GM19238 (cell line): ENCODE results near the gene PCBD2.
"Not testable (repeated sequence)": the region's sequence is repeated elsewhere in the genome, so short reads cannot be mapped to it uniquely, and the experiment has no call there.

Experiments
- DNase-seq: peaks from one replicate; pipeline ENCODE4 v3.0.0; 2011; ENCODE audit warnings: low spot score; ENCODE audit not compliant: insufficient read length

Gene PCBD2

DNA sequence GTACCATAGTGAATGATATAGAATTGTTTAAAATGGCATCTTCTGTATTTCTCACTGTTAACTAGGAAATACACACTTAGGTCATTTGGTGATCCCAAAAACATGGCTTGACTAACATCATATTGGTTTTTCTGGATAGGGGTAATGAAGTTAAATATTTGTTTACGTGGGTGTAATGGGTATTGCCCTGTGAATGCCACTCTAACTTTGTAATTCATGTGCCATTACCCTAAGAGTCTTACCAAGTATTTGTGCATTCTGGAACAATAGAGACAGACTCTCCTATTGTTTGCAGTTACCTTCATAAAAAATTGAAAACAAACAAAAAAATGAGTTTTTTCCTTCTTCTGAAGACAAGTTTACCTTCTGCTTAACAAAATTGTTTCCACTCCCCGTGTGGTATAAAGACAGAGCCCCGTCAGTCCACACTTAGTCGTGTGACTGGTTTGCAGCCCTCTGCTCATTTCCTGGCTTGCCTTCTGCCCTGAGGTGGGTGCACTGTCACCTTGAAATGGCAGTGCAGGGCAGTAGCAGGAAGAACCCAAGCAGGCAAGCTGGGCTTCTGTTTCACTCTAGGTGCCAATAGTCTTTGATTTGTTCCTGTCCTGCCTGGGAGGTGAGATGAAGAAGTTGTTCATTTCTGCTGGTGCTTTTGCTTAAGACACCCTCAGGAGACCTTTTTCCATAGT, 53.1 kb downstream of the PCBD2 start:
- DNase-seq: no peak

DNA sequence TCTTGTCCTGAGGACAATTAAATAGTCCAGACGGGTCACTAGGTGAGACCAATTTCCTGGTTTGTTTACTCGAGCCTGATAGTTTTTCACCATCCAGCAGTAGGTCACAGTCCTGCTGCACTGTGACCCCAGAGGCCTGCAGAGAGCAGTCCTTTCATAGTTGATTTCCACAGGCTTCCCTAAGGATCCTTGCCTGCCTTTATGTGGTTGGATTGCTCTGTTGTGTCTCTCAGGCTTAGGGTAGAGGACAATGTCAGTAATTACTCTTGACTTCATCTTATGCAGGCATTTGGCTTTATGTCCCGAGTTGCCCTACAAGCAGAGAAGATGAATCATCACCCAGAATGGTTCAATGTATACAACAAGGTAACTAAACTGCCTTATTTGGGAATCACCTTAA, 53.8 kb downstream of the PCBD2 start:
- no peak for DNase-seq

DNA sequence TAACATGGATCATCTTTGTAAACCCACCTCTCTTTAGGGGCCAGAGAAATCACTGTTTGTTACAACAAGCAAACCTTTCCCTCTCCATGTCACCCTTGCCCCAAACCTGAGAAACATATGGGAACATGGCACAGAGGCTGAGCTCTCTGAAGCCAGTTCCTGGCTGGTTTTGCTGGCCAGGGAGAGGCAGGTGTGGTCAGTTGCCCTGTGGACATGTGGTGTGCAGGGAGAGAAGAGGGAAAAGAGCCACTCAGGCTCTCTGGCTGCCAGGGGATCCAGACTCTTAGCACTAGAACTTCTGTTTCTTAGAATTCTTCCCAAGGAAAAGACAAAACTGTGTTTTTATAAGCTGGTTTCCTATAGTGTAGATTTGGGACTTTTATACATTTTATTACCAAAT, 58.2 kb downstream of the PCBD2 start:
- DNase-seq: no peak

DNA sequence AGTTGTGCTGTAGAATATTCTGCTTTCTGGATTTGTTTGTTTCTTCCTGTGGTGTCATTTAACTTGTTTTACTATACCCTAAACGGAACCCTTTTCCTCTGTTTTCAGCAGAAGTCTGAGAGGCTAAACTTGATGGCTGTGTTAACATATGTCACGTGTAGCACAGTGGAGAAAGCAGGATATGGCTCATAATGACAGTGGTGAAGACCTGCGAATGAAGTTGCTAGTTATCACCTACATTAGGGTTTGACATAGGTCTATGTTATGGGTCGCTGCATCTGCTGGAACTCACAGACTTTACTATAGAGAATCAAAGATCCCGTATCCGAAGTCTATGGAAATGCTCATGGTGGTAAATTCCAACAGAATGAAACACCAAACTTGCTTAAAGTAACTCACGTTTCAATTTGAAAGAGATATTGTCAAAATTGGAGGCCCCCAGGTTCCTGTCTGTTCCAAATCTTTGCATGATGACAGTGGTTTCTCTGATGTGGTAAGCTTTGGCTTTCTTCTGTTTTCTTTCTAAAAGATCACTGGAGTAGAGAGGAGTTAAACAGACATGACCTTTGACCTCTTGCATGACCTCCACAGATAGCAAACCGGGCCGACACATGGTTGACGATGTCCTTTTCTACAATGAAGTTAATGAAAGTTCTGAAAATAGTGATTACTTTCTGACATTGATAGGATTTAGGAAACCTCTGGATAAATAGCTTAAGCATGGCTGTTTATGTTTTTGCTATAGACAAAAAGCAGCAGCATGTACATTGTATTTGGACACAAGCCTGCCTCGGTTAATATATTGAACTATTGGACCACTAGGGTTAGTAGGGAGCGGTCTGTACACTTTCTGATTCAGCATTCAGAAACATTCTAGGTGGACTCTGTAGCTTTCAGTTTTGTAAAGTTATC, 59.7 kb downstream of the PCBD2 start:
- no peak for DNase-seq

DNA sequence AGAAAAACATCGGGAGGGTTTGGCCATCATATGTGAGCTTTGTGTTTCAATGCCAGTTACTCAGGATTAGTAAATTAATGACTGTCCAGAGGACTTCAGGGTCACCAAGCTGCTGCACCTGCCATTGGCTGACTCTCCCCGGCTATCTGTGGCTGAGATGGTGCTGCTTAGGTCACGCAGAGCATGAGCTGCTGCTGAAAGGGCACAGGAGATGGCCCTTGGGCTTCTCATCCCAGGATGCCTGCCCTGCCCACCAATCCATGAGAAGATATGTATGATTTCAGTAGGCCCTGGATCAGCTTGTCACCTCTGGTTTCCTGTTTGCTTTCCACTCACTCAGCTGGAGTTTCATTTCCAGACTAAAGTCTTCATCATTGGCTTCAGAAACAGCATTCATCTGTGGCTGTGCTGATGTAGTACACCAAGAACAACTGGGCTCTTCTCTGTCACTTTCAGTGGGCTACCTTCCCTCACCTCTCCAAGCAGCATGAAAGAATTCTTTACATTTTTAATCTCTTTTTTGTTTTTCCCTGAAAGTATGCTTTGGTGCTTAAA, 60.4 kb downstream of the PCBD2 start:
- DNase-seq: no peak

DNA sequence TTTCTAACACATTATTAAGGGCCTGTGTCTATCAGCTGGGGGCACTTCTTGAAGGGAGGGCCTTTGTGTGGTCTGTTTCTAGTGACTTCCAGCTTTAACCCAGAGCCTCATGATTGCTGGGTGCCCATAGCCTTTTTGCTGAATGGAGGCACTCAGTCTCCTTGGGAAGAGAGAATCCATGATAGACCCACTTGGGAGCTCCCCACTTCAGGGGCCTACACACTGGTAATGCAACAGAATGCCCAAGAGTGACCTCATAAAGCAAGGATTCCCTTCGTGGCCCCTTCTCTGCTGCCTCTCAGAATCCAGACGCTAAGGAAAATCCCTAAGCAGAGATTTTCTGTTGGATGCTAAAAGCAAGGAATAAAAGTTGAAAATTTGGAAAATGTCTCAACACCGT, 62.7 kb downstream of the PCBD2 start, which contains the start of gene CATSPER3:
Gene CATSPER3, plus strand, starts transcription at position 301 of the 400 bp plus-strand sequence. Its CDS starts 85 bp downstream, at position 386.
- no peak for DNase-seq

DNA sequence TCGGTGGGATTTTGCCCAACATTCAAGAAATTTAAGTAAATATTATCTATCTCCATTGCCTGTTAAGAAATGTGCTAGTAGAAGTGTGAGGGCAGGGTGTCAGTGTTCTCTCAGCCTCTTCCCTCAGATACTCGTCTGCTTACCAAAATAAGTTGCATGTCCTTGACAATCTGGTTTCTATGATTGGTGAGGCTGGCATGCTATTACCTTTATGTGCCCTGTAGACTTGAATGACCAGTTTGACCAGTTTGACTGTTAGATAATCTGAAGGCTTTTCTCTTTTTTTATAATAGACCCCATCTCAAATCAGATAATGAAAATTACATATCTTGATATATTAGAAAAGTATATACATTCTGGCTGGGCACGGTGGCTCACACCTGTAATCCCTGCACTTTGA, 63.1 kb downstream of the PCBD2 start:
- DNase-seq: no peak

DNA sequence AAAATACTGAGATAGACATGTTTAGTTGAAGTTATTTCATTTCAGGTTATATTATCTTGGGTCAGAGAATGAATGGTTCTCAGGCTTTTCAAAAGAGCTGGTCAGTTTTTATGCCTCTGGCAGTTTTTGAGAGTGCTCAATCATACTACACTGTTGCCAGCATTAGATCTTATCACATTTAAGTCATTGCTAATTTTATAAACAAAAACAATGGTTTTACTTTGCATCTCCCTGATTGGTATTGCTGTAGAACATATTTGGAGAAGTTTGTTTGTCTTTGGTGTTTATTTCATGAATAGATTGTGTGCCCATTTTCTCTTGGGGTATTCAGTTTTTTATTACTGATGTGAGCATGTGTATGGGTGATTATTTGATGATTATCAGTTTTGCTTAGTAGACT, 64.2 kb downstream of the PCBD2 start:
- no peak for DNase-seq

DNA sequence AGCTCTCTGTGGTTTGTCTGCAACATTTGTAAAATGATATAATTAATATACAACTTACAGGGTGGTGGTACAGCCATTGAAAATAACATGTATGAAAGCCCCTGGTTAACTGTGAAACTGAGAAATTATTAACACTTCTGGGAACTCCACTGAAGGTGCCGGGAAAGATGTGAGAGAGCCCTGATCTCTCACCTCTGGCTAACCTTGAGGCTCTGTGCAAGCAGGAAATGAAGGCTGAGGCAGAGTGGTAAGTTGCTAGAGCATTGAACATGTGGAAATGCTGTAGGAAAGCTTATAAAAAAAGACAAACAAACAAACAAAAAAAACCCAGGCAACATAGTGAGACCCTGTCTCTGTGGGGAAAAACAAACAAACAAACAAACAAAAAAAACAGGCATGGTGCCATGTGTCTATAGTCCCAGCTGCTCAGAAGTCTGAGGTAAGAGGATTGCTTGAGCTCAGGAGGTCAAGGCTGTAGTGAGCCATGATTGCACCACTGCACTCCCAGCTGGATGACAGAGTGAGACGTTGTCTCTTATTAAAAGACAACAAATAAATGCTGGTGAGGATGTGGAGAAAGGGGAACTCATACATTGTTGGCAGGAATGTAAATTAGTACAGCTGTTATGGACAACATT, 70.3 kb downstream of the PCBD2 start:
- no peak for DNase-seq

DNA sequence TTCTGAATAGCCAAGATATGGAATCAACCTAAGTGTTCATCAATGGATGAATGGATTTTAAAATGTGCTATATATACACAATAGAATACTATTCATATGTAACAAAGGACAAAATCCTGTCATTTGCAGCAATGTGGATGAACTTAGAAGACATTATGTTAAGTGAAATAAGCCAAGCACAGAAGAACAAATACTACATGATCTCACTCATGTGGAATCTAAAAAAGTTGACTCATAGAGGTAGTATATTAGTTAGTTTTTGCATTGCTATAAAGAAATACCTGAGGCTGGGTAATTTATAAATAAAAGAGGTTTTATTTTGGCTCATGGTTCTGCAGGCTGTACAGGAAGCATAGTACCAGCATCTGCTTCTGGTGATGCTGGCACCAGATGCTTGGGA, 70.9 kb downstream of the PCBD2 start:
- DNase-seq: no peak

DNA sequence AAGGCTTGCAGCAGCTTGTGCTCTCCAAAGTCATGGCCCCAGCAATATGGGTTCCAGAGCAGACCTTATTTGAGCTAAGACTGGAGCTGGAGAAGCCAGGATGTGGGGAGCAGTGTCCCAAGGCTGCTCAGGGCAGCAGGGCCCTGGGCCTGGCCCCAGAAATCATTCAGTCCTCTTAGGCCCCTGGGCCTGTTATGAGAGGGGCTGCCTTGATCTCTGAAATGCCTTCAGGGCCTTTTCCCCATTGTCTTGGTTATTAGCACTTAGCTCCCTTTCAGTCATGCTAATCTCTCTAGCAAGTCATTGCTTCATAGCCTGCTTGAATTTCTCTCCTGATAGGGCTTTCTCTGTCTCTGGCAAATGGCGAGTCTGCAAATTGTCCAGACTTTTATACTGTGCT, 71.9 kb downstream of the PCBD2 start:
- no peak for DNase-seq

DNA sequence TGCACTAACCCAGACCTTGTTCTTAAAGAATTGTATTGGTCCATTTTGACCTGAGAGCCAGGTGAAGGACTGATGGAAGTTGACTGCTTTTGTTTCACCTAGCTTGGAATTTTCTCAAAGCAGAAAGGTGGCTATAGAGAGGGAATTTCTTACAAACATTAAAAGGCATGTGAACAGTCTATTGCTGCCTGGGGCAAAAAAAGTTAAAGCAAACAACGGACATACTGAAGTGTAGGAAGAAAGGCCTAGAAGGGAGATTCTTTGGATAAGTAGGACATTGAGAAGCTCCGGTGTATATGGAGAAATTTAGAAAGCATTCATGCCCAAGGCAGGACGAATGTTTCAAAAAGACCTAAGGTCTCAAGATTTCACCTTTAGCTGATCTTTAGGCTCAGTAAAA, 74.5 kb downstream of the PCBD2 start:
- DNase-seq: no peak

DNA sequence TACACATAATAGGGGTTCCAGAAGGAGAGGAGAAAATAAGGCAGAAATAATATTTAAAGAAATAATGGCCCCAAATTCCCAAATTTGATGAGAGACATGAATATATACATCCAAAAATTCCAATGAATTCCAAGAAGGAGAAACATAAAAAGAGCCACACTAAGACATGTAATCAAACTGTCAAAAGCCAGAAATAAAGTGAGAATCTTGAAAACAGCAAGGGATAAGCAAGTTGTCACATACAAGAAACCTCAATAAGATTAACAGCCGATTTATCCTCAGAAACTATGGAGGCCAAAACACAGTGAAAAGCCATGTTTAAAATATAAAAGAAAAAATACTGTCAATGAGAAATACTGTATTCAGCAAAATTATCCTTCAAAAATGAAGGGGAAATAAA, 77.3 kb downstream of the PCBD2 start:
- no peak for DNase-seq

DNA sequence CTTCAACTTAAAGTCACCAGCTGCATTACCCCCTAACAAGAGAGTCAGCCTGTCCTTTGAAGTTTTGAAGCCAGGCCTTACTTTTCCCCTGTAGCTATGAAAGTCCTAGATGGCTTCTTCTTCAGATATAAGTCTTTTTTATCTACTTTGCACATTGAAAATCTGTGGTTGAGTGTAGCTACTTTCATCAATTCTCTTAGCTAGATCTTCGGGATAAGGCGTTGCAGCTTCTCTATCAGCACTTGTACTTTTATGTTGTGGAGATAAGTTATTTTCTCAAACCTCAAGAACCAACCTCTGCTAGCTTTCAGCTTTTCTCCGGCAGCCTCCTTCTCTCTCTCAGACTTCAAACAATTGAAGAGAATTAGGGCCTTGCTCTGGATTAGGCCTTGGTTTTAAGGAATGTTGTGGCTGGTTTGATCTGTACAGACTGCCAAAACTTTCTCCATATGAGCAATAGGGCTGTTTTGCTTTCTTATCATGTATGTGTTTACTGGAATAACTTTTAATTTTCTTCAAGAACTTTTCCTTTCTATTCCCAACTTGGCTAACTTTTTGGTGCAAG, 84.4 kb downstream of the PCBD2 start:
- no peak for DNase-seq

DNA sequence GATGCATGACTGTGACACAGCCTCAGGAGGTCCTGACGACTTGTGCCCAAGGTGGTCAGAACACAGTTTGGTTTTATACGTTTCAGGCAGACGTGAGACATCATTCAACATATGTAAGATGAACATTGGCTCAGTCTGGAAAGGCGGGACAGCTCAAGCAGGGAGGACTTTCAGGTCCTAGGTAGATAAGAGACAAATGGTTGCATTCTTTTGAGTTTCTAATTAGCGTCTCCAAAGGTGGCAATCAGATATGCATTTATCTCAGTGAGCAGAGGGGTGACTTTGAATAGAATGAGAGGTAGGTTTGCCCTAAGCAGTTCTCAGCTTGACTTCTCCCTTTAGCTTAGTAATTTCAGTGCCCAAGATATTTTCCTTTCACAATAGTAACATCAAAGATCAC, 85.3 kb downstream of the PCBD2 start:
- not testable (repeated sequence) for DNase-seq

DNA sequence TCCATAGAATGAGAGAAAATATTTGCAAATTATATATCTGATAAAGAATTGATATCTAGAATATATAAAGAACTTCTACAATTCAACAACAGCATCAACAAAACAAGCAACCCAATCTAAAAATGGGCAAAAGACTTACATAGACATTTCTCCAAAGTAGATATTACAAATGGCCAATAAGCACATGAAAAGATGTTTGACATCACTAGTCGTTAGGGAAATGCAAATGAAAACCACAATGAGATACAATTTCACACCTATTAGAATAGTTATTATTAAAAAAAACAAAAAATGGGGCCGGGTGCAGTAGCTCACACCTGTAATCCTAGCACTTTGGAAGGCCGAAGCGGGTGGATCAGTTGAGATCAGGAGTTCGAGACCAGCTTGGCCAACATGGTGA, 87.2 kb downstream of the PCBD2 start:
- no peak for DNase-seq

DNA sequence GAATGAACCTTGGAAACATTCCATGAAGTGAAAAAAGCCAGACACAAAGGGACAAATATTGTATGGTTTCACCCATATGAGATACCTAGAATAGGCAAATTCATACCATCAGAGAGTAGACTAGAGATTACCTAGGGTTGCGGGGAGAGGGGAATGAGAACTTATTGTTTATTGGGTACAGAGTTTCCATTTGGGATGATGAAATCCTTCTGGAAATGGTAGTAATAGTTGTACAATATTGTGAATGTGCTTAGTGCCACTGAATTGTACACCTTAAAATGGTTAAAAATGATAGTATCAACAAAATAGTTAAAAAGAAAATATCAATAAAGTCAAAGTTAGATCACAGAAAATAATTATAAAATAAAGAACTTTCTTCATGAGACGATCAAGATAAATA, 88.2 kb downstream of the PCBD2 start:
- DNase-seq: no peak

DNA sequence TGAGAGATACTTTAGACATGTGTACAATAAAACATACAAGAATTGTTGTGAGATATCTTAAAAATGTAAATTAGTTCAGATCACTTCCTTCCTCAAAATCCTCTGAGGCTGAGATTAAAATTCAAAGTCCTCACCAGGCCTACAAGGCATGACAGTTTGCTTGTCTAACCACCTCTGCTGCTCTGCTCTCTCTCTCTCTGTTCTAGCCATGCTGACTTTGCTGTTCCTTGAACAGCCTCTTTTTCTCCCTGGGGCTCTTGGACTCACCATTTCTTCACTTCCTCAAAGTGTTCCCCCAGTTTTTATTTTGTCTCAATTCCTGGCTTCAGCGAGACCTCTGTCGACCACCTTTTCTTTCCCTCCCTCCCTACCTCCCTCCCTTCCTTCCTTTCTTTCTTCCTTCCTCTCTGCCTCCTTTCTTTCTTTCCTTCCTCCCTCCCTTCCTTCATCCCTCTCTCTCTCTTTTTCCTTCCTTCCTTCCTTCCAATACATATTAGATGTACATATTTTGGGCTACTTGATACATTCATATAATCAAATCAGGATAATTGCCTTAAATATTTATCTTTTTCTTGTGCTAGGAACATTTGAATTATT, 89.7 kb downstream of the PCBD2 start:
- DNase-seq: no peak

DNA sequence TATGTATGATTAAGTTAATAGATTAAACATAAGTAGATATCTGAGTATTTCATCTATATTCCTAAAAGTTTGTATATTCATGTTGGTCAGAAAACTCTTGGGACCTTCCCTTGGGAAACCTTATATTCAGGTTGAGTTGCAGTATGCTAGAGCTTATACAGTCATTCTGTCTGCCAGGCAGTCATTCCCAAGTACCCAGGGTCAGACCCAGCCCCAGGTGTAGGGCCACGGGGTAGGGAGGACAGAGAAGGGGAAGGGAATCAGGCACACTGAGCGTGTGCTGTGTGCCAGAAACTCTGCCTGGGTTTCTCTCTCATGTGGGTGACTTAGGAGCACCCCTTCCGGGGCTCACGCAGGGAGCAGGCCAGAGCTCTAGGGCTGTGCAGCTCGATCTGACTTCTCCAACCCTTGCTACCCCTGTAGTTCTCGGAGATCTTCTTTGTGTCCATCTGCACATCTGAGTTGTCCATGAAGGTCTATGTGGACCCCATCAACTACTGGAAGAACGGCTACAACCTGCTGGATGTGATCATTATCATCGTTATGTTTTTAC, 91.0 kb downstream of the PCBD2 start:
- DNase-seq: no peak

DNA sequence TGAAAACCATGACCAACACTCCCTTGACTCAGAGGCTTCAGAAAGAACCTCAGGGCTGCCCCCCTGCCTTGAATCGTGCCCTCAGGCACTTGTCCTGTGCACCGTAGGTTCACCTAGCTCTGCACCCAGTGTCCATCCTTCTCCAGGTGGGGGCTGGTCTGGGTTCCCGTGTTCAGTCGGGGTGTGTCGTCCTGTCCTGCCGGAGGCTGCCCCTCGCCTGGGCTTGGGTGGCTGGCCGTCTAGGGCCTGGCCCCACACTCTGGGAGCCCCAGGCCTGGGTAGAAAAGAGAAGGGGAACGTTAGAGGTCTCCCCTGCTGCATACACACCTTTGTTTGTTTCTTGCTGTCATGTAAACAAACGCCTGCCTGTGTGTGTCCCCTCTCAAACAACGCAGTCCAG, 92.1 kb downstream of the PCBD2 start:
- no peak for DNase-seq

DNA sequence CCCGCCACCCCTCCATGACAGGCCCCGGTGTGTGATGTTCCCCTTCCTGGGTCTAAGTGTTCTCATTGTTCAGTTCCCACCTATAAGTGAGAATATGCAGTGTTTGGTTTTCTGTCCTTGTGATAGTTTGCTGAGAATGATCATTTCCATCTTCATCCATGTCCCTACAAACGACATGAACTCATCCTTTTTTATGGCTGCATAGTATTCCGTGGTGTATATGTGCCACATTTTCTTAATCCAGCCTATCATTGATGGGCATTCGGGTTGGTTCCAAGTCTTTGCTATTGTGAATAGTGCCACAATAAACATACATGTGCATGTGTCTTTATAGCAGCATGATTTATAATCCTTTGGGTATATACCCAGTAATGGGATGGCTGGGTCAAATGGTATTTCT, 93.1 kb downstream of the PCBD2 start:
- not testable (repeated sequence) for DNase-seq
